ENCODE data around the gene ZNF506. TPM values are rescaled to one million over a fixed set of nuclear protein-coding genes. Genes with fewer than 3 reads are reported as not detected.

The ZNF506 gene
- total and polyA plus RNA-seq, 9 donors: 10.3 to 46.1 (median 25.7) TPM

DNA sequence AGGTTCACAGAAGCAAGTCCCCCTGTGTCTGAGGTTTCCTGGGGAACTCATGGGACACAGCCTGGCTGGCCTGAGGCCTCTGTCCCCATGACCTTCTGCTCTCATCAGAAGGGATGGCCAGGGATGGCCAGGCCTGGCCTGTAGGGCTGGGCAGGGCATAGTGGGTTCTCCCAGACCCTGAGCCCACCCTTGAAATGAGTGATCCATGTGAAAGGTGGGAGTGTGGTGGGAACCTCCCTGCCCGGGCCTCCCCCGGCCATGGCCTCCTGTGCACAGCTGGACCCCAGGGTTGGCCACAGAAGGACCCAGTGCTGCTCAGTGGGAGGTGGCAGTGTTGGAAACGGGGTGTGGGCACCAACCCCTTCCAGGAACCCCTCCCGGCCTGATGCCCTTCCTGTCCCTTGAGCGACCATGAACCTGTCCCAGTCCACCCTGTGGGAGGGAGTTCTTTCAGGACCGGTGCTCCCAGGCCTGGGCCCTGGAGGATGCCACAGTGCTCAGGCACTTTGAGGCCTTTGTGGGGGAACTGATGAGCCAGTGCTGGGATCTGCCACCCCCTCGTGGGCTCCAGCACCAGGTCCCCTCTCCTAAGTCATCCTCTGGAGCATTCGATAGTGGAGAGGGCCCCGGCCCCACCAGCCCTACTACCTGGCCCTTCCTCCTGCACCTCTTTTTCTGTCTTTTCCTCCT is 73.2 kb downstream of the ZNF506 start:
- TF ChIP-seq, protein P1, sequence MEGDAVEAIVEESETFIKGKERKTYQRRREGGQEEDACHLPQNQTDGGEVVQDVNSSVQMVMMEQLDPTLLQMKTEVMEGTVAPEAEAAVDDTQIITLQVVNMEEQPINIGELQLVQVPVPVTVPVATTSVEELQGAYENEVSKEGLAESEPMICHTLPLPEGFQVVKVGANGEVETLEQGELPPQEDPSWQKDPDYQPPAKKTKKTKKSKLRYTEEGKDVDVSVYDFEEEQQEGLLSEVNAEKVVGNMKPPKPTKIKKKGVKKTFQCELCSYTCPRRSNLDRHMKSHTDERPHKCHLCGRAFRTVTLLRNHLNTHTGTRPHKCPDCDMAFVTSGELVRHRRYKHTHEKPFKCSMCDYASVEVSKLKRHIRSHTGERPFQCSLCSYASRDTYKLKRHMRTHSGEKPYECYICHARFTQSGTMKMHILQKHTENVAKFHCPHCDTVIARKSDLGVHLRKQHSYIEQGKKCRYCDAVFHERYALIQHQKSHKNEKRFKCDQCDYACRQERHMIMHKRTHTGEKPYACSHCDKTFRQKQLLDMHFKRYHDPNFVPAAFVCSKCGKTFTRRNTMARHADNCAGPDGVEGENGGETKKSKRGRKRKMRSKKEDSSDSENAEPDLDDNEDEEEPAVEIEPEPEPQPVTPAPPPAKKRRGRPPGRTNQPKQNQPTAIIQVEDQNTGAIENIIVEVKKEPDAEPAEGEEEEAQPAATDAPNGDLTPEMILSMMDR (IDR thresholded peaks at IDR 0.05): no peak
- TF ChIP-seq POLR2A (IDR thresholded peaks at IDR 0.05) (no peak), EP300 (IDR thresholded peaks at IDR 0.05) (no peak)
- Histone ChIP-seq H3K9me3 (no peaks in the 10 kb centered on the region), H3K4me1 (ENCODE audit: insufficient read depth) (no peaks in the 10 kb centered on the region), H3K36me3 (no peaks in the 10 kb centered on the region), H3K27me3 (no peaks in the 10 kb centered on the region), H3K27ac (no peak overlapping the region), H3K4me3 (no peak overlapping the region)
- intact Hi-C loops (cut with DNase I): no loop called here
- WGBS, 3 donors: 77 to 86% (median 78%) methylated on average over 9 of the region's 9 CpGs
- DNase-seq: no peak

DNA sequence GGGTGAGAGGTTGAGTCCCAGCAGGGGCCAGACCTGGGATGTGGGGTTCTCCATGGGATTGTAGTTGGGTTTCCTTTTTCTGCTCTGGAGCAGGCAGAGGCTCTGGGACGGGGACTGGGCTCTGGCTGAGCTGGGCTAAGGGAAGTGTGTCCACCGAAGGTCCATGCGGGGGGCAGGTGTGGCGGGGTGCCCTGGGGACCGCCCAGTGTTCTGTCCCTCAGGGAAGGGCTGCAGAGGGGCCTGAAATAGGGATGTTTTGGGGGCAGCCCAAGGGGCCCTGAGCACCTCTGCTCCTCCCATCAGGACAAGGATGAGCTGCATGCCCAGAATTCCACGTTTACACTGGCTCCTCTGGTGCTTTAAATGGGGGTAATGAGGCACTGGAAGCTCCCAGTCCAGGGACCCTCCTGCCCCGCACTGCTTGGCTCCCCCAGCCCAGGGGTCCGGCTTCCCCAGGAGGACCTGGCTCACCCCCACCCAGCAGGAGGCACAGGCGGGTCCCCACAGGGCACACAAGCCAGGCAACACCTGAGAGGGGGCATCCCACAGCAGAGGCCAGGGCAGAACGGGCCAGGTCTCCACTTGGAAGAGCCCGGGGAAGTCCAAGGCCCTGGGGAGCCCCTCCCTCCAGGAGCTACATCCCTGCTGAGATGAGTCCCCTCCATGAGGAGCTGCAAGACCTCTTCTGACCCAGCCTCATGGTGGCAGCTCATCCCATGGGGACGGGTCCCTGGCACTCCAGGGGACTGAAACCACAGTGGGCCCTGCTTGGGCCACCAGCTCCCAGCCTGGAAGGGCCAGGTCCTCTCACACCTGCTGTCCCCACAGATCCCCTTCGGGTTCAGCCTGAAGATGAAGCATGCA is 74.0 kb downstream of the ZNF506 start:
- Histone ChIP-seq H3K9me3 (no peaks in the 10 kb centered on the region), H3K27ac (no peak overlapping the region), H3K4me3 (no peak overlapping the region), H3K36me3 (no peaks in the 10 kb centered on the region), H3K4me1 (ENCODE audit: insufficient read depth) (no peaks in the 10 kb centered on the region), H3K27me3 (no peaks in the 10 kb centered on the region)
- DNase-seq: no peak
- WGBS, 3 donors: 83 to 89% (median 86%) methylated on average over 10 to 13 of the region's 13 CpGs
- intact Hi-C loops (cut with DNase I): no loop called here
- TF ChIP-seq EP300 (IDR thresholded peaks at IDR 0.05): no peak

DNA sequence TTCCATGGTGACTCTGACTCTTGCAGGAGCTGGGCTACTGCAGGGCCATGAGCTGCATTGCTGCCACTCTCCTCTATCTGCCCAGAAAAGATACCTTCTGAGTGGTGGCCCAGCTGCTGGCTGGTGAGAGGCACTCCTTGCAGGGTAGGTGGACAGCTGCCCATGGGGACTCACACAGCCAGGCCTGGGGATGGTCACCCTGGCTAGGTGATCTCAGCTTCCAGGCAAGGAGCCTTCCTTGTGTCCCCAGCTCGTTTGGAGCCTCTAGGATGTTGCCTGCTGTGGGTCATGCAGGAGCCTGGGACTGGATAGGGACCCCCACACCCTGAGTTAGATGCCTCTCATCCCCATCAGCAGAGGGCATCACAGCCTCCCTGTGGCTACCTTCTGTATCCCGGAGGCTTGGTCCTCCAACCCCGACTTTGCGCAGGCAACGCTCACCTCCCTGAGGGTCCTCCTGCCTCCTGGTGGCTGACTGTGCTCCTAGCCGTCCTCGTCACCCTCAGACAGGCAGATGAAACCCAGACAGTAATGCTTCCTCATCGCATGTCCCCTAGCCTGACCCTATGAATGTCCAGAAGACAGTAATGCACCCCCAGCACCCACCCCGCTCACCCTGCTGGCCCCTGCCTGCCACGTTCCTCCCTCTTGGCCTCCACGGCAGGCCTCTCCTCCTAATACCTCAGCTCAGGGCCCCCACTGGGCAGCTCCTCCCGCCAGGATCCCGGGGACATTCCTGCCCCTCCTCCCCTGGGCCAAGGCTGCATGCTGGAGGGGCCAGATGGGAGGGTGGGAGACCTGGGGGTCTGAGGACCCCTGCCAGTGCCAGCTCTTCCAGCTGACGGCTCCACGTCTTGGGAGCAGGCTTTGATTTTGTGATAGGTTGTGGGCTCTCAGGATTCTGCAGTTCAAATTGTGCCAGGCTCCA is 75.0 kb downstream of the ZNF506 start:
- no peak for TF ChIP-seq POLR2A (IDR thresholded peaks at IDR 0.05)
- TF ChIP-seq EP300 (IDR thresholded peaks at IDR 0.05): no peak
- TF ChIP-seq, protein P1 (IDR thresholded peaks at IDR 0.05): no peak
- Histone ChIP-seq H3K9me3 (no peaks in the 10 kb centered on the region), H3K4me1 (ENCODE audit: insufficient read depth) (no peaks in the 10 kb centered on the region), H3K27me3 (no peaks in the 10 kb centered on the region), H3K4me3 (no peak overlapping the region), H3K27ac (no peak overlapping the region), H3K36me3 (no peaks in the 10 kb centered on the region)
- 51 to 56% (median 55%) methylated on average over 15 of the region's 15 CpGs for WGBS, 3 donors
- intact Hi-C loops (cut with DNase I): no loop called here
- no peak for DNase-seq

DNA sequence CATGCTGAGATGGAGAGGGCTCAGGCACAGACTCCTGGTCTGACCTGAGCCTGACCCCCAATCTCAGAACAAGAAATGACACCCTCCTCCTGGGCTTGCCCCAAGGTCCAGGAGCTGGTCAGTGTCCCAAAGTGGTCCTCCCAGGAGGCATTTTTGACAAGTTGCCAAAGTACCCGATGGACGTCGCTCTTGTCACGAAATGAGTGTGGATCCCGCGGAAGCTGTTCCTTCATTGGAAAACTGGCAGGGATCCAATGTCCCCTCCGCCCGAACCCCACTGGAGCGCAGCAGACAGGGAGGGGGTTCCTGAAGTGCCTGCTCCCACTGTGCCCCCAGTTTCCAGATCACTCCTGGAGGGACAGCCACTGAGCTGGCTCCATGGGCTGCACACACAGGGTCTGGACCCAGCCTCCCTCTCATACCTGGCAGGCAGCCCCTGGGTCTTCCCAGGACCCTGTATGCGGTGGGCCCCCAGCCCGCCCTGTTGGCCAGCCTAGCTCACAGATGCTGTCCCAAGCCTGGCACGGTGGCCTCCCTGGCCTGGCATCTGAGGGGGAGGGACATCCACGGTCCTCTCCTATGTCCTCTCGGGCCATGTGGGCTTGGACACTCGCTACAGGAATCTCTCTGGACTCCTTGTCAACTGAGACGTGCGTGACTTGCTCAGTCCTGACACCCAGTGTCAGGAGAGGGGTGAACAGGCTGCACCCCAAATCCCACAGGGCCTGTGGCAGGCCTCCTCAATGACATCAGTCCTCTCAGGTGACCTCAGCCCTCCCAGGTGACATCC is 75.9 kb downstream of the ZNF506 start:
- Histone ChIP-seq H3K27ac (no peak overlapping the region), H3K9me3 (no peaks in the 10 kb centered on the region), H3K4me3 (no peak overlapping the region), H3K36me3 (no peaks in the 10 kb centered on the region), H3K27me3 (no peaks in the 10 kb centered on the region), H3K4me1 (ENCODE audit: insufficient read depth) (no peaks in the 10 kb centered on the region)
- DNase-seq: no peak
- intact Hi-C loops (cut with DNase I): no loop called here
- TF ChIP-seq POLR2A (IDR thresholded peaks at IDR 0.05) (no peak), EP300 (IDR thresholded peaks at IDR 0.05) (no peak)
- TF ChIP-seq, protein P1 (IDR thresholded peaks at IDR 0.05): no peak
- 80 to 81% (median 80%) methylated on average over 14 to 17 of the region's 17 CpGs for WGBS, 3 donors
